Stimulated activated CD4-positive, alpha-beta T cell treated with anti-CD3 and anti-CD28 coated beads, Interleukin-4, amount 100 ng/mL, for 1 hour (primary cell): ENCODE data around the gene PLEKHN1.

Experiments
- DNase-seq: peaks from one replicate; pipeline ENCODE4 v3.0.0-alpha.2; 2020

The PLEKHN1 gene

DNA sequence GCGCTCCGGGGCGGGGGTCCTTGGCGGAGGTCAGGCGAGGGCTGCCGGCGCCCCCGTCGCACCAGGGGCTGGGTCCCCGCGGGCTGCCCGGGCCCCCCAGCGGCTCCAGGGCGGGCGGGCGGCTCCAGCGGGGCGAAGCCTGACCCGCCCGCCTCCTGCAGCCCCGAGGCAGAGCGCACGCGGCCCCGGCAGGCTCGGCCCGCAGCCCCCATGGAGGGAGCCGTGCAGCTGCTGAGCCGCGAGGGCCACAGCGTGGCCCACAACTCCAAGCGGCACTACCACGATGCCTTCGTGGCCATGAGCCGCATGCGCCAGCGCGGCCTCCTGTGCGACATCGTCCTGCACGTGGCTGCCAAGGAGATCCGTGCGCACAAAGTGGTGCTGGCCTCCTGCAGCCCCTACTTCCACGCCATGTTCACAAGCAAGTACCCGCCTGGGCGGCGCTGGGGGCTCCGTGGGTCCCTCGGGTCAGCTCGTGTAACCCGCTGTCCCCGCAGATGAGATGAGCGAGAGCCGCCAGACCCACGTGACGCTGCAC, 5.1 kb upstream of the PLEKHN1 start:
- DNase-seq: no peak

DNA sequence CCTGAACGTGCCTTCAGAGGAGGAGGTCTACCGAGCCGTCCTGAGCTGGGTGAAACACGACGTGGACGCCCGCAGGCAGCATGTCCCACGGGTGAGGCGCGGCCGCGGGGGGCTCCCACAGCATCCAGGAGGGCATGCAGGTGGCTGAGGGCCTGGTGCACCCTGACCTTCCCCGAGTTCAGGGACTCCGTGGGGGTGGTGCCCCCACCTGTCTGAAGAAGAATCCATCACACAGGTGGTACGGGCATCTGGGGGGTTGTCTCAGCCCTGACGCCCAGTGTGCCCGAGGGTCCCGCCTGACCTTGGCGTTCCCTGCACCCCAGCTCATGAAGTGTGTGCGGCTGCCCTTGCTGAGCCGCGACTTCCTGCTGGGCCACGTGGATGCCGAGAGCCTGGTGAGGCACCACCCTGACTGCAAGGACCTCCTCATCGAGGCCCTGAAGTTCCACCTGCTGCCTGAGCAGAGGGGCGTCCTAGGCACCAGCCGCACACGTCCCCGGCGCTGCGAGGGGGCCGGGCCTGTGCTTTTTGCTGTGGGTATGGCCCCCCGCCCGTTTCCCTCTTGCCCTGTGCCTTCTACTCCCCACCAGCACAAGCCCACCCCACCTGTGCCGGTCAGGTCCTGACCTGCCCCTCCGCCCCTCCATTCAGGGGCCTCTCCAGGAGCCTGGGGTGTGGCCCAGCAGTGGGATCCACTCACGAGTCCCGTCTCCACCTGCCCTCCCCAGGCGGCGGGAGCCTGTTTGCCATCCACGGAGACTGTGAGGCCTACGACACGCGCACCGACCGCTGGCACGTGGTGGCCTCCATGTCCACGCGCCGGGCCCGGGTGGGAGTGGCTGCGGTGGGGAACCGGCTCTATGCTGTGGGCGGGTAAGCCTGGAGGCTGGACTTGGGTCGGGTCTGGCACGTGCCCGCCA, 3.6 kb upstream of the PLEKHN1 start:
- no peak for DNase-seq

DNA sequence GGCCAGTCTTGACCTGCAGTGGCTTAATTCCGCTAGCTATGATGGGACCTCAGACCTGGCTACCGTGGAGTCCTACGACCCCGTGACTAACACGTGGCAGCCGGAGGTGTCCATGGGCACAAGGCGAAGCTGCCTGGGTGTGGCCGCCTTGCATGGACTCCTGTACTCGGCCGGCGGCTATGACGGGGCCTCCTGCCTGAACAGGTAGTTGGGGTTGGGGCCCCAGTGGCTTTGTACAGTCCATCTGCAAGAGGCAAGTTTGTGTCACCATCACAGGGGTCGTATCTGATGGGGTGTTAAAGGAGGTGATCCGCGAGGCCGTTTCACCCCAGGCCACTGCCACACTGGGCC, 3.0 kb upstream of the PLEKHN1 start:
- no peak for DNase-seq

DNA sequence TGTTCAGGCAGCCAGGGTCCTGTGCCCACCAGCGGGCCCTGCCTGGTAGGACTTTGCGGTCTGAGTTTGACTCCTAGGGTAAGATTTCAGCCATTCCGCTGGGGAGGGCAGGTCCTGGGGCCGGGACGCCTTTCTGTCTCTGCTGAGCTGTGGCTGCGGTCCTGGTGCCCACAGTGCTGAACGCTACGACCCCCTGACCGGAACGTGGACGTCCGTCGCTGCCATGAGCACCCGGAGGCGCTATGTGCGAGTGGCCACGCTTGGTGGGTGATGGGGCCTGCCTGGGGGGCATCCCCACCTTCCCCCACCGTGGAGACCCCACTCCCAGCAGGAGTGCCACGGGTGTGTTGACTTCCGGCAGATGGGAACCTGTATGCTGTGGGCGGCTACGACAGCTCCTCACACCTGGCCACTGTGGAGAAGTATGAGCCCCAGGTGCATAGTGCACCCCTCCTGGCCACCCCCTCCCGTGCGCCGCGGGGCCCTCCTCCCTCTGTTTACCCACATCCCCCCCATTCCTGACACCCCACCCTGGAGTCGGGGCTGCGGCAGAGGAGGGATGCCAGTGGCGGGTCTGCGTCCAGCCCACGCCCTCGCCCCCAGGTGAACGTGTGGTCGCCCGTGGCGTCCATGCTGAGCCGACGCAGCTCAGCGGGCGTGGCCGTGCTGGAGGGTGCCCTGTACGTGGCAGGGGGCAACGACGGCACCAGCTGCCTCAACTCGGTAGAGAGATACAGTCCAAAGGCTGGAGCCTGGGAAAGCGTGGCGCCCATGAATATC, 2.3 kb upstream of the PLEKHN1 start:
- DNase-seq: no peak

DNA sequence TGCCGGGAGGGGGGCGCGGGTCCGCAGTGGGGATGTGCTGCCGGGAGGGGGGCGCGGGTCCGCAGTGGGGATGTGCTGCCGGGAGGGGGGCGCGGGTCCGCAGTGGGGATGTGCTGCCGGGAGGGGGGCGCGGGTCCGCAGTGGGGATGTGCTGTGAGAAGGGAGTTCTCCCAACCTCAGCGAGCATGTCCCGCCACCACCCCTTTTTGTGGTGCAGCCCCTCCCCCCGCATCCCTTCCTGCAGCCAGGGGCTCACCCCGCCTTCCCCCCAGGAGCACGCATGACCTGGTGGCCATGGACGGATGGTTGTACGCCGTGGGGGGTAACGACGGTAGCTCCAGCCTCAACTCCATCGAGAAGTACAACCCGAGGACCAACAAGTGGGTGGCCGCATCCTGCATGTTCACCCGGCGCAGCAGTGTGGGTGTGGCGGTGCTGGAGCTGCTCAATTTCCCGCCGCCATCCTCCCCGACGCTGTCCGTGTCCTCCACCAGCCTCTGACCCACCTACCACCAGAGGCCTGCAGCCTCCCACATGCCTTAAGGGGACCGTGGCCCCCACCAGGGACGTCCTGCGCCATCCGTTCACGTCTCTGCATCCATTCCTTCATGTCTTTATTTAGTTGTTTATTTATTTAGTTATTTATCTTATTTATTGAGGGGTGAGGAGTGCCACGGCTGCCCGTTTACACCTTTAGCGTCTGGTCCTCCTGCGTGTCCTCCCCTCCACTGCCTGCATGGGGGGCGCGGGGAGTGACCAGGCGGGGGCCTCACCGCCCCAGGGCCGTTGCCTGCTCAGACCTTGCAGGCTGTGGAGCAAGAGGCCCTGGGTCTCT, 1.4 kb upstream of the PLEKHN1 start:
- no peak for DNase-seq

DNA sequence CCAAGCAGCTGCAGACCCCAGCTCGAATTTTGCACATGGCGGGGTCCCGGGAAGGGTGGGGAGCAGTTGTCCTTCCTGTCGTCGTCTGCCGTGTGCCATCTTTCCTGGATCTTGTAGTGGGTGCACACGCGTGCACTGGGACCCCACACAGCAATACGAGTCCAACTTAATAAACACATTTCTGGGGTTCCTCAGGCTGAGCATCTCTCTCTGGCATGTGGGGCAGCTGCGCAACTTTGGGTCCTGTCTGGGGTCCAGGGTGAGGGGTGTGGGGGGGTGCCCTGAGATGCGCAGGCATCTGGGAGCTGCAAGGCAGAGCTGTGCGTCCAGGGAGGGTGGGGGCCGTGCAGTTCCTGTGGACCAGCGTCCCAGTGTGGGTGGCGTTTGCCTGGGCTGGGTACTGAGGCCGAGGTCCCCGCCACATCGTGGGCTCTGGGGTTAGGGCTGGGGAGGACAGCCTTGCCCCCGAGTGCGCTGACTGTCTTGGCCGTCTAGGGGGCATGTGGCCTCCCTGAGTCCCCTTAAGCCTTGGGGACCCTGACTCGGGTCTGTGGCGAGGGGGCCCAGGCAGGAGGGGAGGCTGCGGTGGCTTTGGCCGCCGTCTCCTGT, 652 bp upstream of the PLEKHN1 start:
- no peak for DNase-seq

DNA sequence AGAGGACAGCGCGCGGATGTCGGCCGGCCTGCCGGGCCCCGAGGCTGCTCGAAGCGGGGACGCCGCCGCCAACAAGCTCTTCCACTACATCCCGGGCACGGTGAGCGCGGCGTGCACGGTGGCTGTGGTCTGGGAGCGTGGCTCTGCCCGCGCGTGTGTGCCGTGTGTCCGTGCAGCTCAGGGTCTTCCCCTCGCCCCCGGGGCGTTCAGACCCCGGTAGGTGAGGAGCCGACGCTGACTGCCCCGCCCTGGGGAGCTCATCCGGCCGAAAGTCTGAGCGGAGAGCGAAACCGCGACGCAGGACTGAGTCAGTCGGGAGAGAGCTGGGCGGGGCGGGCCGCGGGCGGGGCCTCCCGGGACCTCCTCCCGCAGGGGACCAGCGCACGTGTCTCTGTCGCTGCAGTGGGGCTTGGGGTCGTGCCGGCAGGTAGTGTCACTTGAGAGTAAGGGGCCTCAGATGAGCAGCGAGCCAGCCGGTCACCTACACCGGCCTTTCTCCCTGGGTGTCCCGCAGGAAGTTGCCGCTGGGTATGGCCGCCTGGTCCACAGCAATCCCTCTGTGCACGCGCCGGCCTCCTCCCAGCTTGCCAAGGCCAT, 520 bp downstream of the PLEKHN1 start:
- peak; percentile 91 for DNase-seq

DNA sequence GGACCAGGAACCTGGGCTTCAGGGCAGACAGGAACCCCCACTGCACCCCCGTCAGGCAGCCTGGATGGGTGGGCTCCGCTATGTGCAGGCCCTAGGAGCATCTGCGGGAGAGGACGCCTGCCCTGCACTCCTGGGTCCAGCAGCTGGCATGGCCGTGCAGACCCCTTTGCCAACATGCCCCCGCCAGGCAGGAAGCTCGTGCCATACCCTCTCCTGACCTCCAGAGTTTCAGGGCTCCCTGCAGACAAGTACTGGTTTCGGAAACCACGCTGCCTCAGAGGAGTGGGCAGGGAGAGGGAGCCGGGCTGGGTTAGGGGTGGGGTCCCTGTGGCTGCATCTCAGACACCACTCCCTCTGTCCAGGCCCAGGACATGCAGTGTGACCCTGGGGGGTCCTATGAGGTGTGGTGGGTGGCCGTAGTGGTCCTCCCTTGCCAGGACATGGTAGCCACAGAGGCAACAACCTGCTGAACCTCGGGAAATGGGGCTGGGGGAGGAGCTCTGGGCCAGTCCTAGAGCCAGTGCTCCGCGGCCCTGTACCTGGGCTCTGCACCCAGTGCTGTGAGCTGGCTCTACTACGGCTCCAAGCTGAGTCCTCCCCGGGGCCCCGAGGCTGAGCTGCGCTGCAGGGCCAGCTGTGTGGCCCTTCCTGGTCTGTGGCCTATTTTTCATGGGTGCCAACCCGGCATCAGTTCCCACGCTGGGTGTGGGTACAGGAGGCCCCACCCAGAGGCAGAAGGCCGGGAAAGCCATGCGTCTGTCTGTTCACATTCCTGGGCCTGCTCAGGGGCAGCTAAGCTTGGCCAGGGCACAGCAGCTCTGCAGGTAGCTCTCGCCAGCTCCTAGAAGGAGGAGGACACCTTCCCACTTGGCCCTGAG, 1.4 kb downstream of the PLEKHN1 start:
- no peak for DNase-seq

DNA sequence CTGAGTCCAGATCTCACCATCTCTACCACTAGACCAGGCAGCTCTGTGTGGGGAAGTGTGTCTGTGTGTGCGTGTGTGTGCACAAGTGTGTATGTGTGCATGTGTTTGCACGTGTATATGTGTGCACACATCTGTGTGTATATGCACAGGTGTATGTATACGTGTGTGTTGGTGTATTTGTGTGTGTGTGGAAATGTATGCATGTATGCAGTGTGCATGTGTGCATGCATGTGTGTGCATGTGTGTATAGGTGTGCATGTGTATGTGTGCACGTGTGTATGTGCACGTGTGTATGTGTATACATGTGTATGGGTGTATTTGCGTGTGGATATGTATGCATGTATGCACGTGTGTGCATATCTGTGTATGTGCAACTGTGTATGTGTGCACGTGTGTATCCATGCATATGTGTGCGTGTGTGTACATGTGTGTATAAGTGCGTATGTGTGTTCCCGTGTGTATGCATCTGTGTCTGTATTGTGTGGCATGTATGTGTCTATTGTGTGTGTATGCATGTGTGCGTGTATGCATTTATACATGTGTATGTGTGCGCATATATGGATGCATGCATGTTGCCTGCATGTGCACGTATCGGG, 3.1 kb downstream of the PLEKHN1 start:
- DNase-seq: no peak

DNA sequence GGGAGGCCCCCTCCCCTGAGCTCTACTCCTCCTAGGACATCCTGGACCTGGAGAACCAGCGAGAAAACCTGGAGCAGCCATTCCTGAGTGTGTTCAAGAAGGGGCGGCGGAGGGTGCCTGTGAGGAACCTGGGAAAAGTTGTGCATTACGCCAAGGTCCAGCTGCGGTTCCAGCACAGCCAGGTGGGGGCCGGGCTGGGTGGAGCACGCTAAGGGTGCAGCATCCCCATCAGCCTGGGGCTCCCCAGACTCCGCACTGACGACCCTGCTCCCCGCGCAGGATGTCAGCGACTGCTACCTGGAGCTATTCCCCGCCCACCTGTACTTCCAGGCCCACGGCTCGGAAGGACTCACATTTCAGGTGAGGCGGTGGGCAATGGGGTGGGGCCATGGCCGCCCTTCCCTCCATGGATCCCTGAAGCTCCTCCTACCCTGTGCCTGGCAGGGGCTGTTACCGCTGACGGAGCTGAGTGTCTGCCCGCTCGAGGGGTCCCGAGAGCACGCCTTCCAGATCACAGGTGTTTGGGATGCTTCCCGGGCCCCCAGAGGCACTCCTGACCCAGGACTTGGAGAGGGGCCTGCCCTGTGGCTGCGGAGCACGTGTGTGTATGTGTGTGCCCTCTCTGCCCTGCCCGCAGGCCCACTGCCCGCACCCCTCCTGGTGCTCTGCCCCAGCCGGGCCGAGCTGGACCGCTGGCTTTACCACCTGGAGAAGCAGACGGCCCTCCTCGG, 4.1 kb downstream of the PLEKHN1 start:
- DNase-seq: no peak

DNA sequence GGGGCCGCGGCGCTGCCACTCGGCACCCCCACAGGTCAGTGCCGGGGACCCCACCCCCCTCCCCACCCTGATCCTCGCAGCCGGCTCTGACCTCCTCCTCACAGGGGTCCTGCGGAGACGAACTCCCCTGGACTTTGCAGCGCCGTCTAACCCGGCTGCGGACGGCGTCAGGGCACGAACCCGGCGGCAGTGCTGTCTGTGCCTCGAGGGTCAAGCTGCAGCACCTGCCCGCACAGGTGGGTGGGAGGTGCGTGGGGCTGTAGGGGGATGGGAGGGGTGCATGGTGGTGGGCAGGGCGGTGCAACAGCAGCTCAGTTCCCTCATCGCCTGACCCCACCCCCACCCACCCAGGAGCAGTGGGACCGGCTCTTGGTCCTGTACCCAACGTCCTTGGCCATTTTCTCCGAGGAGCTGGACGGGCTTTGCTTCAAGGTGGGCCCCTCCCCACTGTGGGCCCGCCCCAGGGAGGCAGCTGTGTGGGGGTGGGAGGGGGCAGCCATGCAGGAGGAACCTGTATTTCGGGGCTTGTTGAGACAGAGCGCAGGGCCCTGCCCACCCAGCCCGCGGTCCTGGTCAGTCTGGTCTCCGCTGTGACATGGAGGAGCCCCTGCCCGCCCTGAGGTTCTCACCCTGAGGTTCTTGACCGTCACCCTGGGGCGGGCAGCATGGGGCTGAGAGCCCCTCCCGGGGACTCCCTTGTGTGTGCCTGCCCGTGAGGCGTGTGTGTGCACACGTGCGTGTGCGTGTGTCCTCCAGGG, 4.9 kb downstream of the PLEKHN1 start:
- no peak for DNase-seq

DNA sequence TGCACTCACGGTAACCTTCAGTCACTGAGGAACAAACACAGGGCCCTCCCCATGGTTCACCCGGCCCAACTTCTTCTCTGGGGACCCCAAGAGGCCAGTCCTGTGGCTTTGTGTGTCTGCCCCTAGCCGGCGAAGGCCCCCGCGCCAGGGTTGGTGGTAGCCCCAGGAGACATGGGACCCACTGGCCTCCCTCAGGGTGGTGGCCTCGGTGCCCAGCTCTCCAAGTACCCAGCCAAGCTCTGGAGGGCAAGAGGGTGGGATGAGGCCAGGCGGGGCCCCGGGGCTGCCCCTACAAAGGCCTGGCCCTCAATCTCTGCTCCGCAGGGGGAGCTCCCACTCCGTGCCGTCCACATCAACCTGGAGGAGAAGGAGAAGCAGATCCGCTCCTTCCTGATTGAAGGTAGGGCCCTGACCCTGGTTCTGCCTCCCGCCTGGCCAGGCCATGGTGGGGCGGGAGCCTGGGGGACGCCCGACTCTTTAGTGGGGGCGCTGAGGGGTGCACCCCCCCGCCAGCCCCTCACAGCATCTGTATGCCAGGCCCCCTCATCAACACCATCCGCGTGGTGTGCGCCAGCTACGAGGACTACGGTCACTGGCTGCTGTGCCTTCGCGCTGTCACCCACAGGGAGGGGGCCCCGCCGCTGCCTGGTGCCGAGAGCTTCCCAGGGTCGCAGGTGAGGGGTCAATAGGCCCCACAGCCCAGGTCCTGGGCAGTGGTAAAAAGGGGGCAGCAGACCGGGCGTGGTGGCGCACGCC, 5.6 kb downstream of the PLEKHN1 start:
- no peak for DNase-seq

DNA sequence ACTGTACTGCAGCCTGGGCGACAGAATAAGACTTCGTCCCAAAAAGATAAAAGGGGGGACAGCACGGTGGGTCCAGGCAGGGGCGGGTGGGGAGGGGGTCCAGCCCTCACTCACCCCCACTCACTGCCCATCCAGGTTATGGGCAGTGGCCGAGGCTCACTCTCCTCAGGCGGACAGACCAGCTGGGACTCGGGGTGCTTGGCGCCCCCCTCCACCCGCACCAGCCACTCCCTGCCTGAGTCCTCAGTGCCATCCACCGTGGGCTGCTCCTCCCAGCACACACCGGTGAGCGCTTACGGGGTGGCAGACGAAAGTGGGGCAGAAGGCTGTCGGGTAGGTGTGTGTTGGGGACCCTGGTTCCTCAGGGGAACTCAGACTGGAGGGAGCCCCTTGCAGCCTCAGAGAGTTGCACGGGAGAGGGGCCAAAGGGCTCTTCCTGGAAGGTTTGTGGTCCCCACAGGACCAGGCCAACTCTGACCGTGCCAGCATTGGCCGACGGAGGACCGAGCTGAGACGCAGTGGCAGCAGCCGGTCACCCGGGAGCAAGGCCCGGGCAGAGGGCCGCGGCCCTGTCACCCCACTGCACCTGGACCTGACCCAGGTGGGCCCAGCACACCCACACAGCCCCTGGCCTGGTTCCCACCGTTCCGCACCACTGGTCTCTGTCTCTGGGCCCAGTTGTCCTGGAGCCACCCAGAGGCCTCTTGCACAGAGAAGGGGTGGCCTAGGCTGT, 6.6 kb downstream of the PLEKHN1 start:
- DNase-seq: no peak

DNA sequence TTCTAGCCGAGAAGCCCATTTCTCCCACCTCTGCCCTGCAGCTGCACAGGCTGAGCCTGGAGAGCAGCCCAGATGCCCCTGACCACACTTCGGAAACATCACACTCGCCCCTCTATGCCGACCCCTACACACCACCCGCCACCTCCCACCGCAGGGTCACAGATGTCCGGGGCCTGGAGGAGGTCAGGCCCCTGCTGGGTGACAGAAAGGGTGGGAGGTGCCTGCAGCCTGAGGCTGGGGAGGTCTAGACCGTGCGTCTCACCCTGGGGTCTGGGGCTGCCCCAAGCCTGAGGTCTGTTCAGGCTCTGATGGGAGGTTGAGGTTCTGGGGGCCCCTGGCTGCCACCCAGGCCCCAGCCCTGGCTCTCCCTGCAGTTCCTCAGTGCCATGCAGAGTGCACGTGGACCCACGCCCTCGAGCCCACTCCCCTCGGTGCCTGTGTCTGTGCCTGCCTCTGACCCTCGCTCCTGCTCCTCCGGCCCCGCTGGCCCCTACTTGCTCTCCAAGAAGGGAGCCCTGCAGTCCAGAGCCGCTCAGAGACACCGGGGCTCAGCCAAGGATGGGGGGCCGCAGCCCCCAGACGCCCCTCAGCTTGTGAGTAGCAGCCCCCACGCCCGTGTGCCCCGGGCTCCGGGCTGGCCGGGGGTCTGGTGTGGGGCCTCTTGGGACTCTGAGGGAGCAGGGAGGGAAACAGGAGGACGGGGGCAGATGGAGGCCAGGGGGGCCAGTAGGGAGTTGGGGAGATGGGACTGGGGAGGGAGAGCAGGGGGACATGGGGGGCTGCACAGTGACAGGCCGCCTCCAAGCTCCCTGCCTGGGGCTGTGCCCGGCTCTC, 7.4 kb downstream of the PLEKHN1 start:
- DNase-seq: no peak

DNA sequence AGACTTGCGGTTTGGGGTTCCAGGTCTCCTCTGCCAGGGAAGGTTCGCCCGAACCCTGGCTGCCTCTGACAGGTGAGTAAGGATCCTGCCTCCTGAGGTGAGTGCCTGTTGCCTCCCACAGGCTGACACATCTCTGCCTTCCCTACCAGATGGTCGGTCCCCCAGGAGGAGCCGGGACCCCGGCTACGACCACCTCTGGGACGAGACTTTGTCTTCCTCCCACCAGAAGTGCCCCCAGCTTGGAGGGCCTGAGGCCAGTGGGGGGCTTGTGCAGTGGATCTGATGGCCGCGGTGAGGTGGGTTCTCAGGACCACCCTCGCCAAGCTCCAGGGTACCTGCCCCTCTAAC, 8.0 kb downstream of the PLEKHN1 start:
- no peak for DNase-seq

DNA sequence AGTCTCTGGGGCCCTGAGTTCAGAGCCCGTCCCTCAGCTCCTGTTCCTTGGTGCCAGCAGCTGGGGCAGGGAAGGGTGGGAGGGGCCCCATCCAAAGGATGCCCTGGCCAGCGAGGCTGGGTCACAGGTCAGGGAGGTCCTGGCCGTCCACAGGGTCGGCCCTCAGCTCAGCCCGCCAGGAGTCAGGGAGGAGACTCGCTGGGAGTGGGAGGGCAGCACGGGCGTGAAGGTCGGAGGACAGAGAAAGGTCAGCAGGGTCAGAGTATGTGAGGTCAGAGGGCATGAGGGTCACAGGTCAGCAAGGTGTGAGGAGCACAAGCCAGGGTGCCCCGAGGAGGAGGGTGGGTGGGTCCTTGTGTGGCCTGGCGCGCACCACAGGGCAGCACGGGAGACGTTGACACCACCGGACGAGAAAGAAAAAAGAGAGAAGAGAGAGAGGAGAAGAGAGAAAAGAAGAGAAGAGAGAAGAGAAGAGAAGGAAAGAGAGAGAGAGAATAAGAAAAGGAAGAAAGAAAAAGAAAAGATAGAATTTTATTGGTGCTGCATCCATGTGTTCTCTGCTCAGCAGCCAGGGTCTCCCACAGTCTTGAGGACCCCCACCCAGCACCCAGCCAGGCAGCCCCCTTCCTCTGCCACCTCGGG, 8.5 kb downstream of the PLEKHN1 start:
- no peak for DNase-seq
